ENCODE measurements around the gene RPS21. TPM values are rescaled to one million over a fixed set of nuclear protein-coding genes. Genes with fewer than 3 reads are reported as not detected.

The RPS21 gene
- total RNA-seq, 1 experiment from 2014 or later: 1,761 TPM

- ATAC-seq (no peak), DNase-seq (ENCODE audit: low read depth, low spot score) (no peak)
- Histone ChIP-seq H3K27ac (ENCODE audit: low read length) (no peak overlapping the region), H3K36me3 (ENCODE audit: control insufficient read depth, insufficient read depth, low read length) (peaks cover 29% of the 10 kb centered on the region), H3K4me3 (ENCODE audit: low read depth in 2 of 2, low read length in 2 of 2) (no peak overlapping the region), H3K27me3 (ENCODE audit: control insufficient read depth, insufficient read depth, low read length) (no peaks in the 10 kb centered on the region), H3K9me3 (ENCODE audit: control insufficient read depth, insufficient read depth, low read depth, low read length) (no peaks in the 10 kb centered on the region), H3K4me1 (ENCODE audit: control insufficient read depth, insufficient read depth, low read length) (no peaks in the 10 kb centered on the region)
- TF ChIP-seq TCF7L2 (IDR thresholded peaks at IDR 0.05; ENCODE audit: low read depth, low read length) (no peak), REST (IDR thresholded peaks at IDR 0.05; ENCODE audit: insufficient read depth in 1 of 2, low read depth in 2 of 2, low read length in 1 of 2) (no peak), SIN3A (IDR thresholded peaks at IDR 0.05; ENCODE audit: borderline replicate concordance, insufficient read depth, low read depth, low read length) (no peak), POLR2AphosphoS5 (IDR thresholded peaks at IDR 0.05; ENCODE audit: low read depth, low read length) (no peak)
- TF ChIP-seq, protein P1, sequence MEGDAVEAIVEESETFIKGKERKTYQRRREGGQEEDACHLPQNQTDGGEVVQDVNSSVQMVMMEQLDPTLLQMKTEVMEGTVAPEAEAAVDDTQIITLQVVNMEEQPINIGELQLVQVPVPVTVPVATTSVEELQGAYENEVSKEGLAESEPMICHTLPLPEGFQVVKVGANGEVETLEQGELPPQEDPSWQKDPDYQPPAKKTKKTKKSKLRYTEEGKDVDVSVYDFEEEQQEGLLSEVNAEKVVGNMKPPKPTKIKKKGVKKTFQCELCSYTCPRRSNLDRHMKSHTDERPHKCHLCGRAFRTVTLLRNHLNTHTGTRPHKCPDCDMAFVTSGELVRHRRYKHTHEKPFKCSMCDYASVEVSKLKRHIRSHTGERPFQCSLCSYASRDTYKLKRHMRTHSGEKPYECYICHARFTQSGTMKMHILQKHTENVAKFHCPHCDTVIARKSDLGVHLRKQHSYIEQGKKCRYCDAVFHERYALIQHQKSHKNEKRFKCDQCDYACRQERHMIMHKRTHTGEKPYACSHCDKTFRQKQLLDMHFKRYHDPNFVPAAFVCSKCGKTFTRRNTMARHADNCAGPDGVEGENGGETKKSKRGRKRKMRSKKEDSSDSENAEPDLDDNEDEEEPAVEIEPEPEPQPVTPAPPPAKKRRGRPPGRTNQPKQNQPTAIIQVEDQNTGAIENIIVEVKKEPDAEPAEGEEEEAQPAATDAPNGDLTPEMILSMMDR (IDR thresholded peaks at IDR 0.05): no peak
- ChIA-PET CTCF (no interaction called here), POLR2A (no interaction called here)
- in situ Hi-C loops (cut with HindIII; ENCODE audit: low pct_unique_long_range_greater_than_20kb, low sequenced_read_pairs) (no loop called here), intact Hi-C loops (cut with micrococcal nuclease; ENCODE audit: unreplicated experiment) (loop anchor here (5.0 kb wide), 1 partner anchor 39 kb away; no protein-coding TSS in a partner anchor)
- BruUV-seq (replicated peaks): TSS peak; percentile 41
These were observed 44.0 kb upstream of the RPS21 start for GRCh38 chr20:62342910-62343309.

GRCh38 chr20:62344092-62344491 is 42.8 kb upstream of the RPS21 start:
- no peaks in the 10 kb centered on the region for H3K9me3 ChIP-seq (ENCODE audit: control insufficient read depth, insufficient read depth, low read depth, low read length)
- peaks cover 31% of the 10 kb centered on the region for H3K36me3 ChIP-seq (ENCODE audit: control insufficient read depth, insufficient read depth, low read length)
- H3K4me1 ChIP-seq (ENCODE audit: control insufficient read depth, insufficient read depth, low read length): no peaks in the 10 kb centered on the region
- in situ Hi-C loops (cut with HindIII; ENCODE audit: low pct_unique_long_range_greater_than_20kb, low sequenced_read_pairs) (no loop called here), intact Hi-C loops (cut with micrococcal nuclease; ENCODE audit: unreplicated experiment) (loop anchor here (5.0 kb wide), 1 partner anchor 38 kb away; no protein-coding TSS in a partner anchor)
- no peak overlapping the region for H3K27ac ChIP-seq (ENCODE audit: low read length)
- H3K4me3 ChIP-seq (ENCODE audit: low read depth in 2 of 2, low read length in 2 of 2): no peak overlapping the region
- DNase-seq (ENCODE audit: low read depth, low spot score): no peak
- TF ChIP-seq REST (IDR thresholded peaks at IDR 0.05; ENCODE audit: insufficient read depth in 1 of 2, low read depth in 2 of 2, low read length in 1 of 2): no peak
- TF ChIP-seq POLR2AphosphoS5 (IDR thresholded peaks at IDR 0.05; ENCODE audit: low read depth, low read length): peak; percentile 60; the same call in 1 of the 2 replicates
- POLR2A ChIA-PET: no interaction called here
- ATAC-seq: no peak
- H3K27me3 ChIP-seq (ENCODE audit: control insufficient read depth, insufficient read depth, low read length): no peaks in the 10 kb centered on the region
- CTCF ChIA-PET: no interaction called here
- no TSS peak for BruUV-seq (replicated peaks)
